ENCODE results near the gene VEZT.

DNA sequence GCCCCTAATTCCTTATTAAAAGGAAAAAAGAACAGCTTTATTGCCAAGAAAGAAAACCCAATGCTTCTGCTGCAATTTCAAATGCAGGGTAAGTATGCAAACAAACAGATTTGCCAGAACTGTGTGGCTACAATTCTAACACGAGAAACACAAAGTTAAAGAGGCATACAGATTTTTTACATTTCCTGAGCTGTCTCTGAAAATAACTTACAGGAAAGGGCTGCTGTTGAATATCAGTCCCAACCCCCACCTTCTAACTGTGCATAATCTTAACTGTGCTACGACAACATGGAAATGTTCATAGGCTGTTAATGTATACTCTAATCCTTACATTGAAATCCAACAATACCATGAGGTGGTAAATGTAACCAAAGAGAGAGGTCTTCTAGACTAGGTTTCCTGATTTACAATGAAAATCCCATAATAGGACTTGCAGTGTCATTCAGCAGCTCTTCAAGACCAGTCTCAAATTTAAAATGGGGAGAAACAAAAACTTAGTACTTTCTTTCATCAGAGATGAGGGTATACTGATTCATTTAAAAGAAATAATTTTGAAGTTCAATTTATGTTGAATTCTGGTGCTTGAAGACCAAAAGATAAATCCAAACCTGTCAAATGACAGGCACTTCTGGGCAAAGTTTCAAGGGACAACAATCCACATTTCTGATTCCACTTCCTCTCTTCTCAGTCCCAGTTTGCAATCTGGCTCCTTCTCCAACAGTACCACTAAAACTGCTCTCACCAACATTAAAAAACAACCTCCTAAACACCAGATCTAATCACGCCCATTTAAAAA lies 14.7 kb upstream of the VEZT start:
- TF ChIP-seq, protein P1, sequence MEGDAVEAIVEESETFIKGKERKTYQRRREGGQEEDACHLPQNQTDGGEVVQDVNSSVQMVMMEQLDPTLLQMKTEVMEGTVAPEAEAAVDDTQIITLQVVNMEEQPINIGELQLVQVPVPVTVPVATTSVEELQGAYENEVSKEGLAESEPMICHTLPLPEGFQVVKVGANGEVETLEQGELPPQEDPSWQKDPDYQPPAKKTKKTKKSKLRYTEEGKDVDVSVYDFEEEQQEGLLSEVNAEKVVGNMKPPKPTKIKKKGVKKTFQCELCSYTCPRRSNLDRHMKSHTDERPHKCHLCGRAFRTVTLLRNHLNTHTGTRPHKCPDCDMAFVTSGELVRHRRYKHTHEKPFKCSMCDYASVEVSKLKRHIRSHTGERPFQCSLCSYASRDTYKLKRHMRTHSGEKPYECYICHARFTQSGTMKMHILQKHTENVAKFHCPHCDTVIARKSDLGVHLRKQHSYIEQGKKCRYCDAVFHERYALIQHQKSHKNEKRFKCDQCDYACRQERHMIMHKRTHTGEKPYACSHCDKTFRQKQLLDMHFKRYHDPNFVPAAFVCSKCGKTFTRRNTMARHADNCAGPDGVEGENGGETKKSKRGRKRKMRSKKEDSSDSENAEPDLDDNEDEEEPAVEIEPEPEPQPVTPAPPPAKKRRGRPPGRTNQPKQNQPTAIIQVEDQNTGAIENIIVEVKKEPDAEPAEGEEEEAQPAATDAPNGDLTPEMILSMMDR (IDR thresholded peaks at IDR 0.05) = no peak
- TF ChIP-seq JUND (IDR thresholded peaks at IDR 0.05) (no peak), GATA2 (CRISPR knock-in tag; IDR thresholded peaks at IDR 0.05) (no peak), CHD2 (IDR thresholded peaks at IDR 0.05; ENCODE audit: low read length, partially characterized antibody) (no peak), POLR2AphosphoS5 (IDR thresholded peaks at IDR 0.05; ENCODE audit: low read depth, low read length) (no peak; the same call in 1 of the 2 replicates), EZH2phosphoT487 (IDR thresholded peaks at IDR 0.05; ENCODE audit: borderline replicate concordance, low read depth) (no peak), RAD21 (IDR thresholded peaks at IDR 0.05; ENCODE audit: low read length) (no peak), MEF2A (IDR thresholded peaks at IDR 0.05; ENCODE audit: borderline replicate concordance, low read depth) (no peak)
- TF ChIP-seq, protein P2, sequence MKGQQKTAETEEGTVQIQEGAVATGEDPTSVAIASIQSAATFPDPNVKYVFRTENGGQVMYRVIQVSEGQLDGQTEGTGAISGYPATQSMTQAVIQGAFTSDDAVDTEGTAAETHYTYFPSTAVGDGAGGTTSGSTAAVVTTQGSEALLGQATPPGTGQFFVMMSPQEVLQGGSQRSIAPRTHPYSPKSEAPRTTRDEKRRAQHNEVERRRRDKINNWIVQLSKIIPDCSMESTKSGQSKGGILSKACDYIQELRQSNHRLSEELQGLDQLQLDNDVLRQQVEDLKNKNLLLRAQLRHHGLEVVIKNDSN (IDR thresholded peaks at IDR 0.05; ENCODE audit: borderline replicate concordance, low read depth) = no peak
- TF ChIP-seq, protein P3, sequence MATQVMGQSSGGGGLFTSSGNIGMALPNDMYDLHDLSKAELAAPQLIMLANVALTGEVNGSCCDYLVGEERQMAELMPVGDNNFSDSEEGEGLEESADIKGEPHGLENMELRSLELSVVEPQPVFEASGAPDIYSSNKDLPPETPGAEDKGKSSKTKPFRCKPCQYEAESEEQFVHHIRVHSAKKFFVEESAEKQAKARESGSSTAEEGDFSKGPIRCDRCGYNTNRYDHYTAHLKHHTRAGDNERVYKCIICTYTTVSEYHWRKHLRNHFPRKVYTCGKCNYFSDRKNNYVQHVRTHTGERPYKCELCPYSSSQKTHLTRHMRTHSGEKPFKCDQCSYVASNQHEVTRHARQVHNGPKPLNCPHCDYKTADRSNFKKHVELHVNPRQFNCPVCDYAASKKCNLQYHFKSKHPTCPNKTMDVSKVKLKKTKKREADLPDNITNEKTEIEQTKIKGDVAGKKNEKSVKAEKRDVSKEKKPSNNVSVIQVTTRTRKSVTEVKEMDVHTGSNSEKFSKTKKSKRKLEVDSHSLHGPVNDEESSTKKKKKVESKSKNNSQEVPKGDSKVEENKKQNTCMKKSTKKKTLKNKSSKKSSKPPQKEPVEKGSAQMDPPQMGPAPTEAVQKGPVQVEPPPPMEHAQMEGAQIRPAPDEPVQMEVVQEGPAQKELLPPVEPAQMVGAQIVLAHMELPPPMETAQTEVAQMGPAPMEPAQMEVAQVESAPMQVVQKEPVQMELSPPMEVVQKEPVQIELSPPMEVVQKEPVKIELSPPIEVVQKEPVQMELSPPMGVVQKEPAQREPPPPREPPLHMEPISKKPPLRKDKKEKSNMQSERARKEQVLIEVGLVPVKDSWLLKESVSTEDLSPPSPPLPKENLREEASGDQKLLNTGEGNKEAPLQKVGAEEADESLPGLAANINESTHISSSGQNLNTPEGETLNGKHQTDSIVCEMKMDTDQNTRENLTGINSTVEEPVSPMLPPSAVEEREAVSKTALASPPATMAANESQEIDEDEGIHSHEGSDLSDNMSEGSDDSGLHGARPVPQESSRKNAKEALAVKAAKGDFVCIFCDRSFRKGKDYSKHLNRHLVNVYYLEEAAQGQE (IDR thresholded peaks at IDR 0.05; ENCODE audit: low read depth, low read length) = no peak
- TF ChIP-seq, protein P4, sequence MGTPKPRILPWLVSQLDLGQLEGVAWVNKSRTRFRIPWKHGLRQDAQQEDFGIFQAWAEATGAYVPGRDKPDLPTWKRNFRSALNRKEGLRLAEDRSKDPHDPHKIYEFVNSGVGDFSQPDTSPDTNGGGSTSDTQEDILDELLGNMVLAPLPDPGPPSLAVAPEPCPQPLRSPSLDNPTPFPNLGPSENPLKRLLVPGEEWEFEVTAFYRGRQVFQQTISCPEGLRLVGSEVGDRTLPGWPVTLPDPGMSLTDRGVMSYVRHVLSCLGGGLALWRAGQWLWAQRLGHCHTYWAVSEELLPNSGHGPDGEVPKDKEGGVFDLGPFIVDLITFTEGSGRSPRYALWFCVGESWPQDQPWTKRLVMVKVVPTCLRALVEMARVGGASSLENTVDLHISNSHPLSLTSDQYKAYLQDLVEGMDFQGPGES (IDR thresholded peaks at IDR 0.05; ENCODE audit: low read depth, low read length) = no peak
